IMR-90 (cell line): ENCODE data around the gene RPTOR. TPM values are rescaled to one million over a fixed set of nuclear protein-coding genes. Genes with fewer than 3 reads are reported as not detected.

Source experiments
- ATAC-seq: fragments of 200-7000 bp; cut with Tn5 transposase; 2 replicates; pipeline ENCODE4 v1.9.1; 2020; ENCODE audit warnings: low read depth, mild to moderate bottlenecking, moderate library complexity
- BruUV-seq: library from RNA; stranded (reverse); fragments of 400-500 nt; replicated peaks from 2 replicates; lab custom pipeline; 2021; lab: Mats Ljungman, UMichigan
- CTCF ChIA-PET: fragments of 300-600 bp; formaldehyde crosslinking; extraction: SDS; loops from one replicate; lab custom pipeline; 2021; ENCODE audit warnings: antibody characterized with exemption; lab: Yijun Ruan, JAX
- POLR2A ChIA-PET: fragments of 300-600 bp; sonication (Branson Sonifier 250); formaldehyde crosslinking; loops from one replicate; lab custom pipeline; 2022; ENCODE audit warnings: antibody characterized with exemption; ENCODE audit not compliant: unreplicated experiment; lab: Charles Lee
- DNase-seq: peaks from one replicate; pipeline ENCODE4 v3.0.0; 2013
- H2AFZ ChIP-seq: replicated peaks from 2 replicates; pipeline ENCODE3; 2013; ENCODE audit warnings: low read length, mild to moderate bottlenecking; ENCODE audit not compliant: poor library complexity
- H2AK5ac ChIP-seq: 2 replicates; pipeline ENCODE4 v1.6.1; 2013; ENCODE audit warnings: low read depth, low read length, inconsistent platforms
- H2AK9ac ChIP-seq: replicated peaks from 2 replicates; pipeline ENCODE3; 2013; ENCODE audit warnings: mild to moderate bottlenecking, low read depth, low read length, moderate library complexity; ENCODE audit not compliant: poor library complexity
- H2BK120ac ChIP-seq: 2 replicates; pipeline ENCODE4 v1.6.1; 2013; ENCODE audit warnings: low read depth, low read length, inconsistent platforms
- H2BK15ac ChIP-seq: 3 replicates; pipeline ENCODE4 v1.6.1; 2013; ENCODE audit warnings: low read depth, low read length, inconsistent platforms
- H2BK20ac ChIP-seq: 2 replicates; pipeline ENCODE4 v1.6.1; 2013; ENCODE audit warnings: low read depth, mild to moderate bottlenecking, inconsistent platforms, low read length, moderate library complexity
- H2BK5ac ChIP-seq: 2 replicates; pipeline ENCODE4 v1.6.1; 2013; ENCODE audit warnings: mild to moderate bottlenecking, low read depth, low read length, inconsistent platforms; ENCODE audit not compliant: poor library complexity, severe bottlenecking
- H3K14ac ChIP-seq: replicated peaks from 2 replicates; pipeline ENCODE4 v1.6.1; 2013; ENCODE audit warnings: low read depth, low read length, inconsistent platforms
- H3K18ac ChIP-seq: 2 replicates; pipeline ENCODE4 v1.6.1; 2013; ENCODE audit warnings: low read depth, low read length, control low read depth
- H3K23ac ChIP-seq: 2 replicates; pipeline ENCODE4 v1.6.1; 2013; ENCODE audit warnings: low read depth, low read length, inconsistent platforms
- H3K27ac ChIP-seq: 2 replicates; pipeline ENCODE4 v1.5.1; 2013; ENCODE audit warnings: mild to moderate bottlenecking, control low read depth, low read length; ENCODE audit not compliant: insufficient read depth
- H3K27me3 ChIP-seq: 2 replicates; pipeline ENCODE4 v1.6.1; 2013; ENCODE audit warnings: low read length; ENCODE audit not compliant: control insufficient read depth, insufficient read depth
- H3K36me3 ChIP-seq: 2 replicates; pipeline ENCODE4 v1.6.1; 2013; ENCODE audit warnings: low read length, mixed read lengths; ENCODE audit not compliant: control insufficient read depth, insufficient read depth
- H3K4ac ChIP-seq: 2 replicates; pipeline ENCODE4 v1.6.1; 2013; ENCODE audit warnings: low read depth, low read length, inconsistent platforms
- H3K4me1 ChIP-seq: 2 replicates; pipeline ENCODE4 v1.6.1; 2013; ENCODE audit warnings: low read length, mixed read lengths; ENCODE audit not compliant: control insufficient read depth, insufficient read depth
- H3K4me2 ChIP-seq: 2 replicates; pipeline ENCODE4 v1.6.1; 2013; ENCODE audit warnings: low read depth, mild to moderate bottlenecking, control low read depth, low read length, moderate library complexity
- H3K4me3 ChIP-seq: 2 replicates; pipeline ENCODE4 v1.5.1; 2013; ENCODE audit warnings: low read depth, mild to moderate bottlenecking, control low read depth, low read length, moderate library complexity; ENCODE audit not compliant: insufficient read depth
- H3K56ac ChIP-seq: 2 replicates; pipeline ENCODE4 v1.6.1; 2013; ENCODE audit warnings: low read length, inconsistent platforms; ENCODE audit not compliant: insufficient read depth; ENCODE audit errors: extremely low read depth
- H3K79me1 ChIP-seq, 2 experiments: 2 replicates each; pipeline ENCODE4 v1.6.1; 2013; ENCODE audit warnings: low read length in 2 of 2, inconsistent platforms in 1 of 2, low read depth in 1 of 2
- H3K9ac ChIP-seq: 2 replicates; pipeline ENCODE4 v1.6.1; 2013; ENCODE audit warnings: low read depth, low read length, control low read depth
- H3K9me1 ChIP-seq: 2 replicates; pipeline ENCODE4 v1.6.1; 2013; ENCODE audit warnings: low read length, inconsistent platforms; ENCODE audit not compliant: insufficient read depth
- H3K9me3 ChIP-seq: 2 replicates; pipeline ENCODE4 v1.6.1; 2013; ENCODE audit warnings: low read length; ENCODE audit not compliant: control insufficient read depth, insufficient read depth
- H4K20me1 ChIP-seq: 2 replicates; pipeline ENCODE4 v1.6.1; 2013; ENCODE audit warnings: low read length, inconsistent platforms; ENCODE audit not compliant: insufficient read depth
- H4K5ac ChIP-seq: 2 replicates; pipeline ENCODE4 v1.6.1; 2013; ENCODE audit warnings: mild to moderate bottlenecking, low read depth, low read length, control low read depth
- H4K8ac ChIP-seq, 2 experiments: 2 replicates each; pipeline ENCODE4 v1.6.1; 2013; ENCODE audit warnings: low read depth in 2 of 2, low read length in 2 of 2, control low read depth in 1 of 2, inconsistent platforms in 1 of 2
- H4K91ac ChIP-seq: 2 replicates; pipeline ENCODE4 v1.6.1; 2013; ENCODE audit warnings: low read depth, low read length, inconsistent platforms; ENCODE audit not compliant: insufficient read depth
- CHD1 ChIP-seq: IDR thresholded peaks from 2 replicates; pipeline ENCODE4 v1.6.1; 2012; ENCODE audit warnings: low read depth, low read length, improper control_type of control experiment
- ELK1 ChIP-seq: fragments of 150-350 bp; IDR thresholded peaks from 2 replicates; pipeline ENCODE4 v1.6.1; 2016; ENCODE audit warnings: low read depth, mild to moderate bottlenecking, low read length, moderate library complexity, borderline replicate concordance
- FOS ChIP-seq: fragments of 150-350 bp; IDR thresholded peaks from 2 replicates; pipeline ENCODE4 v1.6.1; 2016; ENCODE audit warnings: low read depth, low read length
- MAFK ChIP-seq: IDR thresholded peaks from 2 replicates; pipeline ENCODE4 v1.6.1; 2012; ENCODE audit warnings: low read depth, low read length, improper control_type of control experiment
- MAZ ChIP-seq: IDR thresholded peaks from 2 replicates; pipeline ENCODE4 v1.6.1; 2012; ENCODE audit warnings: low read depth, mild to moderate bottlenecking, low read length, improper control_type of control experiment, moderate library complexity, borderline replicate concordance
- MXI1 ChIP-seq: IDR thresholded peaks from 2 replicates; pipeline ENCODE4 v1.6.1; 2012; ENCODE audit warnings: low read depth, mild to moderate bottlenecking, low read length, moderate library complexity, borderline replicate concordance
- NFE2L2 ChIP-seq: fragments of 150-350 bp; IDR thresholded peaks from 2 replicates; pipeline ENCODE4 v1.6.1; 2016; ENCODE audit warnings: low read depth, mild to moderate bottlenecking, low read length
- POLR2A ChIP-seq: IDR thresholded peaks from 2 replicates; pipeline ENCODE4 v1.6.1; 2012; ENCODE audit warnings: mild to moderate bottlenecking, low read depth, low read length
- RAD21 ChIP-seq: IDR thresholded peaks from 2 replicates; pipeline ENCODE4 v1.6.1; 2012; ENCODE audit warnings: low read length, improper control_type of control experiment
- RFX5 ChIP-seq: IDR thresholded peaks from 2 replicates; pipeline ENCODE4 v1.8.0; 2012; ENCODE audit warnings: low read depth, mild to moderate bottlenecking, low read length, moderate library complexity
- SMC3 ChIP-seq: fragments of 150-350 bp; IDR thresholded peaks from 2 replicates; pipeline ENCODE4 v1.6.1; 2016; ENCODE audit warnings: low read depth, mild to moderate bottlenecking, antibody characterized with exemption, low read length, moderate library complexity
- dilution Hi-C: fragments of 300-500 bp; cut with HindIII; formaldehyde crosslinking; loops from one replicate; pipeline ENCODE4 v1.14.3; 2018; ENCODE audit warnings: low sequenced_read_pairs; ENCODE audit not compliant: unreplicated experiment
- in situ Hi-C: fragments of 300-500 bp; cut with MboI; formaldehyde crosslinking; loops from 3 replicates; pipeline ENCODE4 v1.14.3; 2019; ENCODE audit warnings: low sequenced_read_pairs, inconsistent platforms, mixed read lengths
- intact Hi-C: fragments of 100-400 bp; cut with micrococcal nuclease; formaldehyde crosslinking; loops from 2 replicates; pipeline ENCODE4 v1.10.0; 2022
- polyA plus RNA-seq, 3 experiments: library from polyadenylated mRNA; depleted of rRNA; stranded (reverse); fragments of >200 nt; gene quantifications; 2 replicates each; pipeline ENCODE4 v1.2.3, GENCODE V29; 2012; ENCODE audit warnings: low replicate concordance in 1 of 3
- total RNA-seq: library from RNA; depleted of rRNA; stranded (reverse); fragments of >200 nt; gene quantifications from 2 replicates; pipeline ENCODE4 v1.2.3, GENCODE V29; 2012
- TF ChIP-seq, protein P1 (sequence below): fragments of 150-350 bp; IDR thresholded peaks from 2 replicates; pipeline ENCODE4 v1.6.1; 2017; ENCODE audit warnings: mild to moderate bottlenecking, antibody characterized with exemption, low read length, low read depth

Gene RPTOR
- total and polyA plus RNA-seq, 2 of the 4 experiments (the other 2 are of a cell fraction) = 10.8 to 14.7 TPM

DNA sequence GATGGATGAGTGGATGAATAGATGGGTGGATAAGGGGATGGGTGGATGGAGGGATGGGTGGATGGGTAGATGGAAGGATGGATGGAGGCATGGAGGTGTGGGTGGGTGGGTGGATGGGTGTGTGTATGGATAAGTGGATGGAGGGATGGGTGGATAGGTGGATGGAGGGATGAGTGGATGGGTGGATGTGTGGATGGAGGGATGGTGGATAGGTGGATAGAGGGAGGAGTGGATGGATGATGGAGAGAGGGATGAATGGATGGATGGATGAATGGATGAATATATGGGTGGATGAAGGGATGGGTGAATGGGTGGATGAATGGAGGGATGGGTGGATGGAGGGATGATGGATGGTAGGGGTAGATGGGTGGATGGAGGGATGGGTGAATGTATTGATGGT, 40.7 kb upstream of the RPTOR start:
- peak overlapping the region in 1 of 2 experiments; percentile 56; a peak in 1 of 4 replicates for H4K8ac ChIP-seq
- in situ Hi-C loops (no loop called here), dilution Hi-C loops (no loop called here), intact Hi-C loops (no loop called here)
- no peaks in the 10 kb centered on the region for H4K20me1 ChIP-seq
- peak overlapping the region; percentile 85 for H2BK120ac ChIP-seq
- H2AFZ ChIP-seq = no peak overlapping the region
- ChIA-PET CTCF (no interaction called here), POLR2A (no interaction called here)
- peak overlapping the region; percentile 84; the same call in 1 of the 2 replicates for H2BK20ac ChIP-seq
- peak overlapping the region; percentile 63 for H3K4ac ChIP-seq
- no peak overlapping the region; the same call in 2 of the 3 replicates for H2BK15ac ChIP-seq
- no peaks in the 10 kb centered on the region for H3K27me3 ChIP-seq
- H3K4me1 ChIP-seq = peaks cover 18% of the 10 kb centered on the region
- H3K27ac ChIP-seq = no peak overlapping the region
- TF ChIP-seq, protein P1, sequence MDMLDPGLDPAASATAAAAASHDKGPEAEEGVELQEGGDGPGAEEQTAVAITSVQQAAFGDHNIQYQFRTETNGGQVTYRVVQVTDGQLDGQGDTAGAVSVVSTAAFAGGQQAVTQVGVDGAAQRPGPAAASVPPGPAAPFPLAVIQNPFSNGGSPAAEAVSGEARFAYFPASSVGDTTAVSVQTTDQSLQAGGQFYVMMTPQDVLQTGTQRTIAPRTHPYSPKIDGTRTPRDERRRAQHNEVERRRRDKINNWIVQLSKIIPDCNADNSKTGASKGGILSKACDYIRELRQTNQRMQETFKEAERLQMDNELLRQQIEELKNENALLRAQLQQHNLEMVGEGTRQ = no peak
- no peak for TF ChIP-seq NFE2L2
- TF ChIP-seq MAZ = no peak
- TF ChIP-seq SMC3 = no peak
- TF ChIP-seq CHD1 = no peak
- TF ChIP-seq RFX5 = no peak
- TF ChIP-seq ELK1 = no peak
- TF ChIP-seq FOS = no peak
- no peak for TF ChIP-seq POLR2A
- no peak for TF ChIP-seq MAFK
- TF ChIP-seq MXI1 = no peak
- TF ChIP-seq RAD21 = no peak
- no peak overlapping the region for H3K9ac ChIP-seq
- H2BK5ac ChIP-seq = peak overlapping the region; percentile 63
- H3K23ac ChIP-seq = no peak overlapping the region
- no peak overlapping the region for H4K5ac ChIP-seq
- DNase-seq (no peak), ATAC-seq (no peak)
- no peaks in the 10 kb centered on the region for H3K9me3 ChIP-seq
- H3K4me2 ChIP-seq = no peak overlapping the region
- 0 out of 4 replicates have a peak, but pooled peaks cover 0 to 5% of the 10 kb centered on the region in 2 experiments for H3K79me1 ChIP-seq
- peak overlapping the region; percentile 84 for H2AK5ac ChIP-seq
- H3K9me1 ChIP-seq = peaks cover 13% of the 10 kb centered on the region
- H3K4me3 ChIP-seq = no peak overlapping the region
- peak overlapping the region; percentile 28; the same call in 1 of the 2 replicates for H4K91ac ChIP-seq
- no TSS peak for BruUV-seq
- no peak overlapping the region for H3K18ac ChIP-seq
- H3K14ac ChIP-seq = peak overlapping the region; percentile 44
- H3K36me3 ChIP-seq = no peaks in the 10 kb centered on the region
- no peak overlapping the region for H2AK9ac ChIP-seq
- no peak overlapping the region for H3K56ac ChIP-seq
